Posterior cingulate gyrus (tissue), 11 donors: ENCODE measurements around the gene INO80D.
A peak's percentile ranks its signal among the peaks of the same experiment; 100 is the strongest.

Experiments used
- DNase-seq, 10 donors: peaks; one replicate each; pipeline versions ENCODE4 v3.0.0 to v3.0.0-alpha.2; 2020 to 2021; ENCODE audit warnings: mixed read lengths in 3 of 10
- intact Hi-C: fragments of 100-400 bp; cut with DNase I; formaldehyde crosslinking; loops from one replicate; pipeline ENCODE4 v1.15.1; 2023

Gene INO80D

GRCh38 chr2:205948883-205949282, 137.1 kb downstream of the INO80D start:
- no peak for DNase-seq
- intact Hi-C loops = loop anchor here (5.0 kb wide), 1 partner anchor 182 kb away; no protein-coding TSS in a partner anchor

- intact Hi-C loops = loop anchor here (5.0 kb wide), 1 partner anchor 181 kb away; no protein-coding TSS in a partner anchor
- DNase-seq = no peak
Measured at GRCh38 chr2:205948496-205948837, 137.5 kb downstream of the INO80D start.

GRCh38 chr2:205947621-205948495, 138.1 kb downstream of the INO80D start:
- intact Hi-C loops = loop anchor here (5.0 kb wide), 1 partner anchor 181 kb away; no protein-coding TSS in a partner anchor
- peak in 9 of 10 donors; percentile 19 to 93 (median 70) for DNase-seq

GRCh38 chr2:205946226-205946625, 139.7 kb downstream of the INO80D start:
- intact Hi-C loops = loop anchor here (5.0 kb wide), 1 partner anchor 179 kb away; no protein-coding TSS in a partner anchor
- no peak for DNase-seq
